Right forelimb (tissue), 1 donor: ENCODE results near the gene GALNT15.
A peak's percentile ranks its signal among the peaks of the same experiment; 100 is the strongest.

Experiments used
- DNase-seq: peaks from one replicate; pipeline ENCODE4 v3.0.0-alpha.2; 2018

Gene GALNT15

DNA sequence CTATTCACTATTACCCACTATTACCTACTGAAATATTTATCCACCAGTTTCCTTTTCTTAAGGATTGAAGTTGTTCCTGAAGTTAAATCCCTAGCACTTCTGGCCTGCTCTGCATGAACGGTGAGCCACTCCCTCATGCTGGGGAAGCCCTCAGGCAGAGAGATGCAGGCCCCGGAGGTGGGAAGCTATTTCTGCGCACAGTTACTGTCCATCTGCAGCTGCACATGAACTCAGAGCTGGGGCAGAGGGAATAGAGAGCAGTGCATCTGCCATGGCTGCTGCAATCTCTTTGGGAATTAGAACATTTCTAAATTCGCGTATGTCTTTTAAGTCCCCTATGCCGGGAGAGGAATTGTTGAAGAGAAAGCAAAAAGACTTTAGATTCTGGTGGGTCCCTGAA is 6.3 kb upstream of the GALNT15 start:
- DNase-seq: no peak

DNA sequence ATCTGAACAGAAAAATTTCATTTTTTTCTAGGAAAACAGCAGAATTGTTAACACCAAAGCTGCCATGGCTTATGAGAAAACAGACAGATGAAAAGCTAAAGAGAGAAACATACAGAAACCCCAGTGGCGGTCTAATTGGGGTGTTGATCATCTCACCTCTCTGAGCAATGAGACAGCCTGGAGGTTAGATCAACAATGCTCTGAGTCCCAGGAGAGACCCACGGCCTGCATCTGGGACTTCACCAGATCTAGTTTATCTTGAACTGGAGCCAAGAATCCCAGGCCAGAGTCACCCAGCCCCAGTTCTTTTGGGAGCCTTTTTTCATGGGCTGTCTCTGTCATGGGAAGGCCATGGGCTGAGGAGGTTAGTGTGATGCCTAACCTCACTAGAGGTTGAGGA is 3.5 kb upstream of the GALNT15 start:
- no peak for DNase-seq

DNA sequence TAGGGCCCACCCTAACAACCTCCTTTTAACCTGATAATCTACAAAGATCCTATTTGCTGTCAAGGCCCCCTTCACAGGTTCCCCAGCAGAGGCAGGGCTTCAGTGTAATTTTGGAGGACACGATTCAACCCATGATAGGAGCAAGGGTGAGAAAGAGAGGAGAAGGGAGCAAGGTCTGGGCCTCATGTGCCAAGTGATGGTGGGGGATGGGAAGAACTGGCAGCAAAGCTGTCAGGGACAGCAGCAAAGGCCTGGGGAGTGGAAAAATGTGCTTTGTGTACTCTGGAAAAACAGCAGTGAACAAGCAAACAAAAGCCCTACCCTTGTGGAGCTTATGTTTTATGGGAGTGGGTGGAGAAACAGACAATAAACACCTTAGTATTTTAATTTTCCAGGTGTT is 2.7 kb upstream of the GALNT15 start:
- no peak for DNase-seq

DNA sequence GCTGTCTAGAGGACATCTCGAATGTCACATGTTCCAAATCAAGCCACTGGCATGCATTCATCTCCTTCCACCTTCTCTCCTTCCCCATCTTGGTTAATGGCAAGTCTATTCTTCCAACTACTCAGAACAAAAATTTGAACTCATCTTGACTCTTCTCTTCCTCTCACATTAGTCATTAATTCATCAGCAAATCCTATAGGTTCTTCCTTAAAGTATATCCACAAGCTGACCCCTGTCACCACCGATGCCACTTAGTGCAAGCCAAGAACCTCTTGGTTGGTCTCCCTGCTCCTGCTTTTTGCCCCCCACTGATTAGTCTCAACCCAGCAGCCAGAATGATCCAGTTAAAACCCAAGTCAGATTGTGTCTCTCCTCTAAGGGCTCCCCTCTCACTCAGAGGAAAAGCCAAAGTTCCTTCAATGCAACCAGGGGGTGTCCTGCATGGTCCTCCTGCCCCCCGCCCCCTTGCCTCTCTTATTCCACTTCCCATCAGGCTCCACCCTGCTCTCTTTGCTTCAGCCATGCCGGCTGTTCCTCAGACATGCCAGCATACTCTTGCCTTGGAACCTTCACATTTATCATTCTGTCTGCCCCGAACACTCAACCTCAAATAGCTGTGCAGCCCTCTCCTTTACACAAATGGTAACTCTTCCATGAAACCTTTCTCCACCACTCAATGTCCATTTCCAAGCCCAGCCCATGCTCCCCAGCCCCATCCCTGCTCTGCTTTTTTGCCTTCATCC is 1.0 kb upstream of the GALNT15 start:
- DNase-seq: no peak

DNA sequence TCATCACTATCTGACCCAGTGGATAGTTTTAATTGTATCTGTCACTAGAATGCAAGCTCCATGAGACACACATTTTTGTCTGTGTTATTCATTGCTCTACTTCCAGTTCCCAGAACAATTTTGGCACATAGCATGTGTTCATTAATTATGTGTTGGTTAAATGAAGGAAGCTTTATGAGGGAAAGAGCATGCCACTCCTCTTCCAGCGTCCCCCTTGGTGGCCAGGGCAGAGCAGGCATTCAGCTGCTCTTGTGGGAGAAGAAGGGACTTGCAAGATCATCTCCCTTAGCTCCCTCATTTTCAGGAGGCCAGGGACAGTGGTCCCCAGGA is 489 bp upstream of the GALNT15 start:
- no peak for DNase-seq

DNA sequence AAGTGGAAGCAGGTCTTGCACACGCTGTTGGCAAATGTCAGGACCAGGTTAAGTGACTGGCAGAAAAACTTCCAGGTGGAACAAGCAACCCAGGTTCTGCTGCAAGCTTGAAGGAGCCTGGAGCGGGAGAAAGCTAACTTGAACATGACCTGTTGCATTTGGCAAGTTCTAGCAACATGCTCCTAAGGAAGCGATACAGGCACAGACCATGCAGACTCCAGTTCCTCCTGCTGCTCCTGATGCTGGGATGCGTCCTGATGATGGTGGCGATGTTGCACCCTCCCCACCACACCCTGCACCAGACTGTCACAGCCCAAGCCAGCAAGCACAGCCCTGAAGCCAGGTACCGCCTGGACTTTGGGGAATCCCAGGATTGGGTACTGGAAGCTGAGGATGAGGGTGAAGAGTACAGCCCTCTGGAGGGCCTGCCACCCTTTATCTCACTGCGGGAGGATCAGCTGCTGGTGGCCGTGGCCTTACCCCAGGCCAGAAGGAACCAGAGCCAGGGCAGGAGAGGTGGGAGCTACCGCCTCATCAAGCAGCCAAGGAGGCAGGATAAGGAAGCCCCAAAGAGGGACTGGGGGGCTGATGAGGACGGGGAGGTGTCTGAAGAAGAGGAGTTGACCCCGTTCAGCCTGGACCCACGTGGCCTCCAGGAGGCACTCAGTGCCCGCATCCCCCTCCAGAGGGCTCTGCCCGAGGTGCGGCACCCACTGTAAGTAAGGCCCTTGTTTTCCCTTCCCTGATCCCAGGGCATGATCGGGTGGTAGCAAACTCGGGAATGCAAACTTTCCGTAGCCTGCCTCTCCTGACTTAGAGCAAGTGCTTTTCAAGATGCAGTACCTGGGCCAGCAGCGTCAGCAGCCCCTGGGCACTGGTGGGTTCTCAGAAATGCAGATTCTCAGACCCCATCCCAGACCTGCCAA is 759 bp downstream of the GALNT15 start:
- DNase-seq: no peak

DNA sequence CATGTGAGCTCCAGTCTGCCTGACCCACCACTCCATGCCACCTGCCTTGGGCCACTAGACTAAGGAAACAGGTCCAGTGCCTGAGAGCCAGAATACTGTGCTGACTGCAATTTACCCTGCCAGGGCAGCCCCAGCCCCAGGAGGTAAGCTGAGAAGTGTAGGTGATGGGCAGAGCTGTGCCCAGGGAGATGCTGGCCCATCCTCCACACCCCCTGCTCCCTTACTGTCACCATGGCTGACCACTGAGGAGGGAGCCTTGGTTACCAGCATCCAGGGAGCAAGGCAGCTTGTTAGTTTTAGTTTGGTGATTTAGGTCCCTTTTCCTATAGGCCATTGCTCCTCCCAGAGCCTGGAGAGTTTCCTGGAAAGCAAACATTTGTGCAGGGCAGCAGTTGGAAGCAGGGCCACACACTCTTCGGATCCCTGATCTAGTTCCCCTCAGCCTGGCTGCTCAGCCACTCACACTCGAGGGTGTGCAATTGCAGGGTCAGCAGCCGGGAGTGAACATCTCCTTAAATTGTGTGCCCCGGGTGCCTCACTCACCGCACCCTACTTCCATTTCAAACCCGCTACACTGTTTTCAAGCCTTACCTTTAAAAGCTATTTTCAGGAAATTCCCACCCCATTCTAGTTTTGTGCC is 2.0 kb downstream of the GALNT15 start:
- DNase-seq: no peak

DNA sequence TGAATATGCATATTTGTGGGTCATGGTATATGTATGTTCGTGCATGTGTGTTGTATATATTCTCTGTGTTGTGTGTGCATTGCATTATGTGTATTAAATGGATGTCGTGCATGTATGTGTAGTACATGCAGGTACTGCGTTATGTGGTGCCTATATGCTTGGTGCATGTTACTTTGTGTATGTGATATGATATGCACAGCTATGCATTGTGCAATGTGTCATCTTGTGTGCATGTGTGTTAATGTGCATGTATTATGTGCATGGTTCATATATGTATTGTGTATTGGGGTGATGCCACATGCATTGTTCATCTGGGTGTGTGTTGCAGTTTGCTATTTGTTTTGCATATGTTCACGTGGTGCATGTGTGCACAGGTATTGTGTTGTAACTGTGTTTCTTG is 2.9 kb downstream of the GALNT15 start:
- no peak for DNase-seq

DNA sequence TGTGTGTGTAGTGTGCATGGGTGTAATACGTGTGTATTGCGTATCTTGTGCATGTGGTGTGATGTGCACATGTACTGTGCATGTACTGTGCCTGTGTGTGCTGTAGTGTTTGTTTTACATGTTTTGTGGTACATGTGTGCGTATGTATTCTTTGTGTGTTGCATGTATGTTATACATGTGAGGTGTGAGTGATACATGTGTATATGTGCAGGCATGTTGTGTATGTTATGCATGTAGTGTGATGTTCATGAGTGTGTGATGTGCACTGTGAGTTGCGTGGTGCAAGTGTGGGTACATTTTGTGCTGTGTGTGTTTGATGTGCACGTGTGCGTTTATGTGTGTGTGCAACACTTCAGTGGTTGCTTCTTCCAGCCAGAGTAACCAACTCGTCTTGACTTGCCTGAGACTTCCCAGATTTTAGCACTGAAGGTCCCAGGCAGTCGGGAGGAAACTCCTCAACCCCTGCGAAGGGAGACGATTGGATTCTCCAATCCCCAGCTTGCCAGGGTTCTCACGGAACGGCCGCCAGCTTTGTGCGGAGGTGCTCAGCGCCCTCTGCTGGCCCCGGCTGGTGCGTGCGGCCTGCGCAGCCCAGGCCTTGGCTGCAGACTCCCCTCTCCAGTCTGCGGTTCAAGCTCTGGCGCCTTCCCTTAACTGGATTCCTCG is 3.6 kb downstream of the GALNT15 start:
- peak; percentile 92 for DNase-seq

DNA sequence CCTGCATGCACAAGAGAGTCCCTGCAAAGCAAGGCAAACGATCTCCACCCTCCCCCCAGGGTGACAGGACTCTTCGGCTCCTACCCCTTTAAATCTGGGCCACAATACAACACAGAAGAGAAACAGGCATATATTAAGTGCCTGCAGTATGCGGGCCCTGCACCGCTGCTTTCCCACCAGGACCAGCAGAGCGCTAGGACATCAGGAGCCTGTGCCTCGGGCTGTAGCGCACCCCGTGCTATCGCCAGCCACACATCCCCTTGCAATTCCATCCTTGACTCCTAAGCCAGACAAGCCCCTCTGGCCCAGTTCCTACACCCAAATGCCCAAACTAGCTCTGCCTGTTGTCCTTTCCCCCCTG is 4.1 kb downstream of the GALNT15 start:
- DNase-seq: no peak

DNA sequence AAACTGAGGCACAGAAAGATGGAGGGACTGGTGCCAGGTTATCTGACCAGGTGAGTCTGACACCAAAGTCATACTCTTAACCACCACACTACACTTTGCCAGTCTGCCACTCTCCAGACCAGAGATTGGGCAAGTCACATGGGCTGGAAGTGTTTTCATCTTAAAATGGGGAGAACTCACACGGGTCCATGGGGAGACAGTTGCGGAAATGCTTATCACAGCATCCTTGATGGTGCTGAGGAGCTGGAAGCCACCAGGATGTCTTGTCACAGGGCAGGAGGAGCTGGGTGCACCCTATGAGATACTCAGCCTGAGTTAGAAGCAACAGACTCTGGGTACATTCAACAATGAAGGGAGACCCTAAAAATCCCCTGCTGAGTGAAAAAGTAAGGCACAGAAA is 4.8 kb downstream of the GALNT15 start:
- DNase-seq: no peak

DNA sequence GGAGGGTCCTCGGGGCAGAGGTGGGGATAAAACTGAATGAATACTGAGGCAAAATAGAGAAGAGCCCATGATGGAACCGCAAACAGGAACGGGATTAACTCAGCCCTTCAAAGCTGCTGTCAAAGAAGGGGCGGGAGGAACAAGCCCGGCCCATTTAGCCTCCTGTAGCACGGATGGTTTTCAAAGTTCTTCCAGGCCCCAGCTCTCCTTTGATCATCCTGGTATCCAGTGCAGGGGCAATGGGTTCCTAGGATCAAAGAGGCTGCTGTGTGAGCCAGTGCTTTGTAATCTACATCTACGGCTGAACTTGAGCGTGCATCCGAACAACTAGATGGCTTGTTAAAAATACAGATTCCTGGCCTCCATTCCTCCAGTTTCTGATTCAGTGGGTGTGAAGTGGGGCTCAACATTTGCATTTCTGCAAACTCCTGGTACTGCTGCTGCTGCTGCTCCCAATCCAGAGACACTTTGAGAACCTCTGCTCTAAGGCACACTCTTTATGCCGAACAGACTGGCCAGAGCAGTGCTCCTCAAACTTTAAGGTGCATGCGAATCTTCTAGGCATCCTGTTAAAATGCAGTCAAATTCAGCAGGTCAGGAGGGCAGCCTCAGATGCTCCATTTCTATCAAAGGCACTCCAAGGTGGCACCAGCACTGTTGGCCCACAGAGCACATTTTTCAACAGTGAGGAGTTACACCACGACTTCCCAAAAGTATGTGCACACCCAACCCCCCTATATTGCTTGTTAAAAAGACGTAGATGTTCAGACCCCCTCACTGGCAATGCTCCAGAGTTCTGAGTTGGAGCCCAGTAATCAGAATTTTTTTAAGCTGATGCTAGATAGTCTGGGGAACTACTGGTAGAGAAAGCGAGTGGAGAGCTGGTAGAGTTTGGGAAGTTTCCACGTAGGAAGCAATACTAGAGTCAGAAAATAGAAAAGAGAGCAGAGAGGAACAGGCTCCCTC is 5.6 kb downstream of the GALNT15 start:
- no peak for DNase-seq

DNA sequence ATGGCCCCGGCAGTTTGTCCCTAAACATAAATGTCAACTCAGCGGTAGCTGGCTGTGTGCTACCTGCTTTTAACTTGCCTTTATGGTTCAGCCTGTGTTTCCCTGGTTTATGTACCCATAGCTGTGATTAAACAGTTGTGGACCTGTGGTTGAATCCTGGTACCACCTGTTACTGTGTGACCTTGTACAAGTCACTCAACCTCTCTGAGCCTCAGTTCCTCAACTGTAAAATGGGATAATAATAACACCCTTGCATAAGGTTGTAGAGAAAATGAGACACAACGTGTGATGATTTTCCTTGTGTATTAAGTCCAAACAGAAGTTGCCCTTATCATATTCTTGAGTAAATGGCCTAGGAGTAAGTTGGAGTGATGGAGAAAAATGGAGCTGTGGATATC is 6.3 kb downstream of the GALNT15 start:
- DNase-seq: no peak

DNA sequence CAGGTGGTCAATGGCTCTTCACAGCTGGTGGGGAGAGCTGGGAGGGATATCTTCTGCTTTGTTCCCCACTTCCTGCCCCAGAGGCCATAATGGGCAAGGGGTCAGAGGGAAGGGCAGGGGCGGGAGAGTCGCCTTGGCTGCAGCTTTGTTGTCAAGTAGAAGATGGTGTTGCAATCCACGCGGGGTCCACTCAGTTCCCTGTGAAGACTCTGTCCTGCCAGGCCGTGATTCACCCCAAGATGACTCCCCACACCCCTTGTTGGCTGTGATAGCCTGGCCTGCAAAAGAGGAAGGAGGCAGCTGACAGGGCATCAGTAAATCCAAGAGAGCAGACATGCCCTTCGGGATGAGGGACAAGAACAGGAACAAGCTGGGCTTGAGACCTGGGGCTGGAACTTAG is 6.9 kb downstream of the GALNT15 start:
- DNase-seq: no peak

DNA sequence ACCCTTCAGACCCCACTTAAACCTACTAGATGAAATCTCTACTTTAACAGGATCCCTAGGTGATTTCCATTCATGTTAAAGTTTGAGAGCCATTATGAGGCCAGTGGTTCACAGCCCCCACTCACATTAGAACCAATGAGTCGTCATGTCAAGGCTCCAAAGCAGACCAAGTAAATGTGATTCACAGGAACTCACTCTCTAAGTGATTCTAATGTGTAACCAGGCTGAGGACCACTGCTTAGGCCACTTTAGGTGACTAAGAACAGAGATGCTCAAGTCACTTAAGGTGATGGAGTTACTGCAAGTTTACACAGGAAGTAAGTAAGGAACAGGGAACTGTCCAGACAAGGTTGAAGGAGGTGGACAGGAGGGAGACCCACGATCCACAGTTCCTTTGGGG is 7.7 kb downstream of the GALNT15 start:
- no peak for DNase-seq

DNA sequence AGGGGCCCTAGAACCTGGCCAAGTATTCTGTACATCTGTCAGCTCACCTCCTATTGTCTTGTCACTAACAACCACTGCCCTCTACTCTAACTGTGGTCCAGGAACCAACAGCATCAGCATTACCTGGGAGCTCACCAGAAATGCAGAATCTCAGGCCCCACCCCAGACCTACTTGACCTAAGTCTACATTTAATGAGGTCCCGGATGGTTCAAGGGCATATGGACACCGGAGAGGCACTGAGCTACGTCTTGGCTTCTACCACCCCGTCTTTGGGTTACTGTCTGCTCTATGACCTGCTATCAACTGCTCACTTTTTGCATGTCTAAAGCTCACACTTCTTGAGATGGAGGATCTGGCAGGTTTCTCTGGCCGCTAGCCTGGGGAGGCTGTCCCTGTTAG is 8.1 kb downstream of the GALNT15 start:
- DNase-seq: no peak

DNA sequence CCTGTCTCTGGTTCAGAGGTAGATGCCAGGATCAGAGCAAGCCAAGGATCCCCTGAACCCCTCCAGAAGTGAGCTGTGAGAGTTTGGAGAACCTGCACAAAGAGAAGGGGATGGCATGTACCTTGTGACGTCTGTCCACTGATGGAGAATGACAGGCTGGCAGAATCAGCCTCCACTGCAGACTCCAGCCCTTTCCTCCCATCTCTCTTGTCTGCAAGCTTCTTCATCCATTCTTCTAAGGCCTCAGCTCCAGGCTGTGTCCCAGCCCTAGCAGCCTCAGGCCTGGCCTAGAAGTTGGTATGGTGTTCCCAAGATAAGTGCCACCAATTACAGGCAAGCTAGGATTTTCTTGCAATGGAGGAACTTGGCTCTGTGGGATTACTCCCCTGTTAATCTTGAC is 8.6 kb downstream of the GALNT15 start:
- DNase-seq: no peak

DNA sequence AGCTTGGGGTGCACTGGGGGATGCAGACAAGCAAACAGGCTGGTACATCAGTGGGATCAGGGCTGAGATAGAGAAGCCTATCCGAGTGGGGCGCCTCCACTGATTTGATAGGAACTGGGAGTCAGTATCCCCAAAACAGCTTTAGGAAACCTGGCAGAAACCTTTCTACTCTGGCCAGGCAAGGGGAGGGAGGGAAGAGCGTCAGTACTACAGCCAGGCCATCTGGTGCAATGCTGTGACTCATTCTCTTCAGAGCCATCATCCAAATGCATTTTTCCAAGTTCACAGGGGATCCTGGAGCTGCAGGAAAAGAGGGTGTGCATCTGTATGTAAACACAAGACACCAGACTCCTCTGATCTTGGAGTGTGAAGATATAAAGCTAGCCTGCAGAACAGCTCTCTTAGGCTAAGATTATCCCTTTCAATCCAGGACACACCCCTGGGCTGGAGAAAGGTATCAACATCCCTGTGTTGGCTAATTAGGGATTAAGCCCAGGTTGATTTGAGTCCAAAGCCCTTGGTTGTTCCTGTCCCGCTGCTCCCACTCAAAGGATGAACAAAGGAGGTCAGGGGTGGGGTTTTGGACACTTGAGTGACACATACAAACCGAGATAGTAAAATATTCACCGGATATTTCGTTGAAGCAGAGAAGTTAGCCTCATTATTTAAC is 9.3 kb downstream of the GALNT15 start:
- DNase-seq: no peak

DNA sequence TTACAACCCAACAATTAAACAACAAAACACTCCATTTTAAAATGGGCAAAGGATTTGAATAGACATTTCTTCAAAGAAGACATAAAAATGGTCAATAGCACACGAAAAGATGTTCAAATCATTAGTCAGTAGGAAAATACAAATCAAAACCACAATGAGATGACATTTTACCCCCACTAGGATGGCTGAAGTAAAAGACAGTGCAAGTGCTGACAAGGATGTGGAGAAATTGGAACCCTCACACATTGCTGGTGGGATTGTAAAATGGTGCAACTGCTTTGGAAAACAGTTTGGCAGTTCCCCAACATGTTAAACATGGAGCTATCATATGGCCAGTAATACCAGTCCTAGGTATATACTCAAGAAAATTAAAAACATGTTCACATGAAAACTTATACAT is 11.6 kb downstream of the GALNT15 start:
- no peak for DNase-seq

DNA sequence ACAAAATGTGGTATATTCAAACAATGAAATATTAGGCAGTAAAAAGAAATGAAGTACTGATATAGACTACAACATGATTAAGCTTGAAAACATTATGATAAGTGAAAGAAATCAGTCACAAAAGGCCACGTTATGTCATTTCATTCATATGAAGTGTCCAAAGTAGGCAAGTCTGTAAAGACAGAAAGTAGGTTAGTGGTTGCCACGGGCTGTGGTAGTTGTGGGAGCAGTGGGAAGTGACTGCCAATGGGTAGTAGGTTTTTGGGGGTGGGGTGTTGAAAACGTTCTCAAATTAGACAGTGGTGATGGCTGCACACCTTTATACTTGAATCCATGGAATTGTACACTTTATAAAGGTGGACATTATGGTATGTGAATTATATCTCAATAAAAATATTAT is 12.1 kb downstream of the GALNT15 start:
- no peak for DNase-seq

DNA sequence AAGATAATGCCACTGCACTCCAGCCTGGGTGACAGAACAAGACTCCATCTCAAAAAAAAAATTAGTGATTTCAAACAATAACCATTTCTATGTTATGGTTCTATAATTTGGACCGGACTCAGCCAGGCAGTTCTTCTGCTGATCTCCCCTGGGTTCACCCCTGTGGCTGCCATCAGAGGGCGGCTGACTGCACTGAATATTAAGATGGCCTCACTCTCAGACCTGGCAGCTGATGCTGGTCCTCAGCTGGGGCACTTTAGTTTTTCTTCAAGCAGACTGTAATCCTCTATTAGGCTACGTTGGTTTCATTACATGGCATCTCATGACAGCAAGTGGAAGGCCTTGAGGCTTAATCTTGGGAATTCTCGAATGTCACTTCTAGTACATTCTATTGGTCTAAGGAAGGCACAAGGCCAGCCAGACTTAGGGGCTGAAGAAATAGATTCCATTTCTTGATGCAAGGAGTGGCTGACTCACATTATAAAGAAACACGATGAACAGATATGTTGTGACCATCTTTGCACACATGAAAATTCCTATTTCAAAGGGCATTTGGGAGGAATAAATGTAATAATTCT is 12.8 kb downstream of the GALNT15 start:
- DNase-seq: no peak
